Measurements from ENCODE around the gene KCNJ11. TPM values are rescaled to one million over a fixed set of nuclear protein-coding genes. Genes with fewer than 3 reads are reported as not detected.
"Not testable (repeated sequence)": the region's sequence is repeated elsewhere in the genome, so short reads cannot be mapped to it uniquely, and the experiment has no call there.

The KCNJ11 gene
- under 1 TPM; 0.10 to 0.57 TPM for total RNA-seq

DNA sequence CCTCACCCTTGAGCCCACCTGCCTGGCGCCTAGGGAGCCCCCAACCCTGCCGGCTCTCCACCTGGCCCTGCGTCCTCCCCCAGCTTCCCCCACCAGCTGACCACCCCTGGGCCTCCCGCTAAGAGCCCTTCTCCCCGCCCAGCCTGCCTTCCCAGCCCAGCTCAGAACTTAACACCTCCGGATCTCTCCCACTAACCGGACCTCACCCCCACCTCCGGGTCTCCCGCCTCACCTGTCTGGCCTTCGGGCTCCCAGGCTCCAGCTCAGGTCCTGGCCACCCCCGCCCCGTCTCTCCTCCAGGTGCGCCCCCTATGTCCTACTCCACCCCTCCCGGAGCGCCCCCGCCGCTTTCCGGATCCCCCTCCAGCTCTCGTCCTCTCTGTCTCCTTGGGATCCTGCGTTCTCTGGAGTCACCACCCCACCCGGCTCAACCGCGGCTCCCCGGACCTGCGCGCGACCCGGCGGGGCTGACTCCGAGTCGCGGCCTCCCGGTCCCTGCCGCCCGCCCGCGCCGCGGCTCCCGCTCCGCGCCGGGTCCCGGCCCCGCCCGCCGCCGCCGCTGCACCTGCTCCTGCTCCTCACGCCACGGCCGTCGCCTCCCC is at the start of gene KCNJ11:
KCNJ11 (minus strand) TSS at position 51 of the 602 bp plus-strand sequence. CDS start 568 bp downstream, outside the sequence.
- peaks cover 4% of the 10 kb centered on the region for H3K27me3 Mint-ChIP-seq
- H3K9me3 Mint-ChIP-seq = no peaks in the 10 kb centered on the region
- CTCF ChIA-PET = interaction anchor here (0.7 to 1.4 kb wide), 12 partner anchors 9 to 210 kb away, joined by 3 to 16 read pairs (median 4); no protein-coding TSS in a partner anchor
- peak within 1 kb of the TSS; percentile 61 for H3K4me3 Mint-ChIP-seq
- no peaks in the 10 kb centered on the region for H3K4me1 Mint-ChIP-seq (ENCODE audit: low read depth)
- no peaks in the 10 kb centered on the region for H3K36me3 Mint-ChIP-seq
- H3K27ac Mint-ChIP-seq = no peak within 1 kb of the TSS
- intact Hi-C loops (cut with micrococcal nuclease) = loop anchor here (5.0 kb wide), 1 partner anchor 311 kb away; the partner anchor contains the start of gene RPS13
- POLR2A ChIA-PET = no interaction called here
- DNase-seq = no peak

GRCh38 chr11:17437366-17437765 is 48.9 kb upstream of the KCNJ11 start:
- Mint-ChIP-seq H3K4me3 (no peak overlapping the region), H3K9me3 (peaks cover 3% of the 10 kb centered on the region), H3K27ac (no peak overlapping the region), H3K27me3 (peaks cover 10% of the 10 kb centered on the region), H3K36me3 (no peaks in the 10 kb centered on the region), H3K4me1 (ENCODE audit: low read depth) (peaks cover 7% of the 10 kb centered on the region)
- intact Hi-C loops (cut with micrococcal nuclease) = no loop called here
- ChIA-PET CTCF (no interaction called here), POLR2A (no interaction called here)
- DNase-seq = no peak

GRCh38 chr11:17434108-17434507 is 45.6 kb upstream of the KCNJ11 start:
- Mint-ChIP-seq H3K36me3 (no peaks in the 10 kb centered on the region), H3K27me3 (peaks cover 8% of the 10 kb centered on the region), H3K9me3 (no peaks in the 10 kb centered on the region), H3K27ac (no peak overlapping the region), H3K4me1 (ENCODE audit: low read depth) (peaks cover under 1% of the 10 kb centered on the region), H3K4me3 (no peak overlapping the region)
- POLR2A ChIA-PET = no interaction called here
- DNase-seq = no peak
- CTCF ChIA-PET = interaction anchor here (1.1 kb wide), 1 partner anchor 46 kb away, joined by 3 read pairs; the partner anchor contains the start of gene KCNJ11
- intact Hi-C loops (cut with micrococcal nuclease) = no loop called here

DNA sequence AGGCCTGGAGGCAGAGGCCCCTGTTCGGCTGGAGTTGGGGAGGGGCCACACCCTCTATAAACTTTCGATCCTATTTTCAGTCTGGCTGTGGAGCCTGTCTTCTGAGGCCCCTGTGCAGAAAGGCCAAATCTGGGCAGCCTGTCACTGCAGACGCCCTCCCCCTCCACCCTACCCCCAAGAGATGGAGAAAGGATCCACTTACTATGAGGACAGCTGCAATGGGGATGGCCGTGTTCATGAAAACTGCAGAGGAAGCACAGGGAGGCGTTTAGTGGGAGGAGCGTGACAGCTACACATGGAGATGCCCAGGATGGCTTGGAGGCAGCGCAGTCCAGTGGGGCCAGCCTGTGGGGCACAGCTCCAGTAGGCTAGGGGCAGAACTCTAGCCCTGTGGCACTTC is 43.5 kb upstream of the KCNJ11 start:
- Mint-ChIP-seq H3K4me3 (no peak overlapping the region), H3K9me3 (no peaks in the 10 kb centered on the region), H3K4me1 (ENCODE audit: low read depth) (no peaks in the 10 kb centered on the region), H3K27me3 (peaks cover 5% of the 10 kb centered on the region), H3K27ac (no peak overlapping the region), H3K36me3 (no peaks in the 10 kb centered on the region)
- intact Hi-C loops (cut with micrococcal nuclease) = no loop called here
- DNase-seq = no peak
- ChIA-PET CTCF (interaction anchor here (1.1 kb wide), 1 partner anchor 48 kb away, joined by 3 read pairs; no protein-coding TSS in a partner anchor), POLR2A (no interaction called here)

DNA sequence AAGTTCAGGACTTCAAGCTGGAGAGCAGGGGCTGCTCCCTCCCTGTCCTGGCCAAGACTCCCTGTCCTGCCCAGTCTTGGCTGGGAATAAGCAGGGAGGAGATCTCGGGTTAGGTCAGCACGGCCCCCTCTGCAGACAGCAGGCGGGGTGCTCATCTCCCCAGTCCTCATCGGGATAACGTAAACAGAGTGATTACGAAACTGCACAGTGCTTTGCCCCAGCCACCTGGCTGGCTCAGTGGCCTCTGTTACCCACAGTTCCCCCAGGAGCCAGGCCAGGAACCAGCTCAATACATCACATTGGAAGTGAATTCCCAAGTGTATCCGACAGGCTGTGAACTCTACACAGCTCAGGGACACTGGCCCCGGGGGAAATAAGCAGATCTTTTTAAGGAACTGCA is 42.7 kb upstream of the KCNJ11 start:
- no peaks in the 10 kb centered on the region for H3K4me1 Mint-ChIP-seq (ENCODE audit: low read depth)
- H3K9me3 Mint-ChIP-seq = no peaks in the 10 kb centered on the region
- CTCF ChIA-PET = no interaction called here
- peaks cover 5% of the 10 kb centered on the region for H3K27me3 Mint-ChIP-seq
- H3K36me3 Mint-ChIP-seq = no peaks in the 10 kb centered on the region
- H3K4me3 Mint-ChIP-seq = no peak overlapping the region
- intact Hi-C loops (cut with micrococcal nuclease) = no loop called here
- POLR2A ChIA-PET = no interaction called here
- no peak overlapping the region for H3K27ac Mint-ChIP-seq
- DNase-seq = no peak

GRCh38 chr11:17430616-17431015 is 42.2 kb upstream of the KCNJ11 start:
- H3K4me3 Mint-ChIP-seq = no peak overlapping the region
- CTCF ChIA-PET = no interaction called here
- no peak overlapping the region for H3K27ac Mint-ChIP-seq
- DNase-seq = no peak
- peaks cover 5% of the 10 kb centered on the region for H3K27me3 Mint-ChIP-seq
- H3K9me3 Mint-ChIP-seq = no peaks in the 10 kb centered on the region
- POLR2A ChIA-PET = no interaction called here
- intact Hi-C loops (cut with micrococcal nuclease) = no loop called here
- H3K4me1 Mint-ChIP-seq (ENCODE audit: low read depth) = no peaks in the 10 kb centered on the region
- H3K36me3 Mint-ChIP-seq = no peaks in the 10 kb centered on the region

- POLR2A ChIA-PET = no interaction called here
- CTCF ChIA-PET = no interaction called here
Observed at GRCh38 chr11:17428925-17429324, 40.5 kb upstream of the KCNJ11 start.

DNA sequence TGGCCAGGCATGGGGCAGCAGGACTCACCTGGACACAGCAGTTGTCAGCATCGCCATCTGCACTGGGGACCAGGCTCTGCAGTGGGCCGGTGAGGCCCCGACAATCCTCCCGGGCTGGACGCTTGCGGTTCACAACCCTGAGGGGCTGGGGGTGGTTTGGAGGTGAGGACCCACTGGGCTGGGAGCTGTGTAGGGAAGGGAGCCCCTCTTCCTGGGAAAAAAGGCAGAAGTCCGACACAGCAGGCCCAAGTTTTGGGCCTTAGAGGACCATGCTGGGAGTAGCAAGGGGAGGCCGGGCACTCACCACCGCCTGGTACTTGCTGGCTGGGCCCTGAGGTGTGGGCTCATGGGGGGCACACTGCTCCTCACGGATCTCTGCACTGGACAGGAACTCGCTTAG is 39.8 kb upstream of the KCNJ11 start:
- peaks cover 8% of the 10 kb centered on the region for H3K27me3 Mint-ChIP-seq

More at GRCh38 chr11:17428925-17429324, 40.5 kb upstream of the KCNJ11 start:
- Mint-ChIP-seq H3K27me3 (peaks cover 5% of the 10 kb centered on the region), H3K4me3 (no peak overlapping the region), H3K4me1 (ENCODE audit: low read depth) (no peaks in the 10 kb centered on the region), H3K9me3 (no peaks in the 10 kb centered on the region), H3K36me3 (no peaks in the 10 kb centered on the region), H3K27ac (no peak overlapping the region)
- DNase-seq = no peak
- intact Hi-C loops (cut with micrococcal nuclease) = no loop called here

GRCh38 chr11:17426233-17426632 is 37.8 kb upstream of the KCNJ11 start:
- DNase-seq; H3K27ac Mint-ChIP-seq; H3K36me3 Mint-ChIP-seq; CTCF ChIA-PET; H3K9me3 Mint-ChIP-seq; intact Hi-C loops (cut with micrococcal nuclease); H3K4me3 Mint-ChIP-seq; H3K4me1 Mint-ChIP-seq (ENCODE audit: low read depth); POLR2A ChIA-PET: not testable (repeated sequence)
- peaks cover 21% of the 10 kb centered on the region for H3K27me3 Mint-ChIP-seq

More for the DNA sequence above, 39.8 kb upstream of the KCNJ11 start:
- intact Hi-C loops (cut with micrococcal nuclease) = no loop called here
- no peaks in the 10 kb centered on the region for H3K9me3 Mint-ChIP-seq
- H3K4me1 Mint-ChIP-seq (ENCODE audit: low read depth) = no peaks in the 10 kb centered on the region
- CTCF ChIA-PET = no interaction called here
- POLR2A ChIA-PET = no interaction called here
- no peaks in the 10 kb centered on the region for H3K36me3 Mint-ChIP-seq
- no peak overlapping the region for H3K27ac Mint-ChIP-seq
- no peak overlapping the region for H3K4me3 Mint-ChIP-seq
- no peak for DNase-seq

- Mint-ChIP-seq H3K9me3 (no peaks in the 10 kb centered on the region), H3K27me3 (peaks cover 33% of the 10 kb centered on the region), H3K36me3 (no peaks in the 10 kb centered on the region), H3K27ac (no peak overlapping the region), H3K4me1 (ENCODE audit: low read depth) (no peaks in the 10 kb centered on the region), H3K4me3 (no peak overlapping the region)
- intact Hi-C loops (cut with micrococcal nuclease) = no loop called here
- POLR2A ChIA-PET = no interaction called here
- DNase-seq = no peak
- CTCF ChIA-PET = no interaction called here
Observed at GRCh38 chr11:17423533-17424310, 35.3 kb upstream of the KCNJ11 start.

- Mint-ChIP-seq H3K4me3 (no peak overlapping the region), H3K27me3 (peaks cover 44% of the 10 kb centered on the region), H3K4me1 (ENCODE audit: low read depth) (no peaks in the 10 kb centered on the region), H3K9me3 (no peaks in the 10 kb centered on the region), H3K27ac (no peak overlapping the region), H3K36me3 (no peaks in the 10 kb centered on the region)
- DNase-seq = no peak
- ChIA-PET POLR2A (no interaction called here), CTCF (no interaction called here)
- intact Hi-C loops (cut with micrococcal nuclease) = no loop called here
Observed at GRCh38 chr11:17421781-17422180, 33.3 kb upstream of the KCNJ11 start.

DNA sequence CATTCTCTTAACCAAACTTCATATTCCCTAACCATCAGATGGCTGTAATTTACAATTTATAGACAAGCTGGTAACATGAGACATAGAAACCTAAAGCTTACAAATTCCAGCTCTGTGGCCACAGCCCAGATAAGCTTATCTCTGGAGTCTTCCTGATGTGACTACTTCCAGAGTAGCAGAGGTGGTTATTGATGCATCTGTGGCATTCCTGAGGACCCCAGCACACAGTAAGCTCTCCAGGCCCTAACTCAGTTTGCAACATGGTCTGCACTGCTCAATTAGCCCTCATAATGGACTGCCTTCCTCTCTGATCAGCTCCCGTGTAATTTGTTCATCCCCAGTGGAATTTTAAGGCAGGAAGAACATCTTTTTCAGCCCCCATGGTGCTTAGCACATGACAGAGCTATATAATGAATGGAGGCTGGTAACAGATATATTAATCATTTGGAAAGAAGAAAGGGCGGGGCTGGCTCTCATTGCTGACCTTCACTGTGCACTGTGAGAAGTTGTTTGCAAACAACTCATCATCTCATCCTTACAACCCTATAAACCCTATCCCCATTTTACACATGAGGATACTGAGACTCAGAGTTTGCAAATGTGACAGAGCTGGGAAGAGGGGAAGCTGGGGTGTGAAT is 30.1 kb upstream of the KCNJ11 start:
- CTCF ChIA-PET = interaction anchor here (2.3 kb wide), 1 partner anchor 34 kb away, joined by 5 read pairs; no protein-coding TSS in a partner anchor
- H3K9me3 Mint-ChIP-seq = no peaks in the 10 kb centered on the region

More for the DNA sequence above, 30.1 kb upstream of the KCNJ11 start:
- Mint-ChIP-seq H3K4me3 (no peak overlapping the region), H3K36me3 (no peaks in the 10 kb centered on the region), H3K4me1 (ENCODE audit: low read depth) (peaks cover 2% of the 10 kb centered on the region), H3K27ac (no peak overlapping the region), H3K27me3 (peaks cover 55% of the 10 kb centered on the region)
- intact Hi-C loops (cut with micrococcal nuclease) = no loop called here
- DNase-seq = no peak
- POLR2A ChIA-PET = no interaction called here
